HL-60 (cell line): ENCODE measurements around the gene ITGA2B.
"Not testable (repeated sequence)": the region's sequence is repeated elsewhere in the genome, so short reads cannot be mapped to it uniquely, and the experiment has no call there.

Source experiments
- CTCF ChIP-seq: IDR thresholded peaks from one replicate; pipeline ENCODE4 v1.5.1; 2011; ENCODE audit warnings: low read length, control low read depth, inconsistent platforms; ENCODE audit not compliant: insufficient read depth
- POLR2AphosphoS5 ChIP-seq: IDR thresholded peaks from 2 replicates; pipeline ENCODE4 v1.6.1; 2012; ENCODE audit warnings: low read depth
- REST ChIP-seq: IDR thresholded peaks from 2 replicates; pipeline ENCODE4 v1.6.1; 2012; ENCODE audit warnings: low read depth; ENCODE audit not compliant: insufficient replicate concordance
- SPI1 ChIP-seq: IDR thresholded peaks from 2 replicates; pipeline ENCODE4 v1.6.1; 2012; ENCODE audit warnings: low read depth, mild to moderate bottlenecking, borderline replicate concordance

GRCh38 chr17:44329516-44329915 lies 59.9 kb downstream of the ITGA2B start:
- not testable (repeated sequence) for TF ChIP-seq CTCF, SPI1, REST, POLR2AphosphoS5
